Activated T-cell treated with anti-CD3 and anti-CD28 coated beads for 1 hour (primary cell): ENCODE results near the gene INSIG2.

Source experiments
- DNase-seq: peaks from one replicate; pipeline ENCODE4 v3.0.0-alpha.2; 2020; ENCODE audit warnings: low read depth

The INSIG2 gene

GRCh38 chr2:118088051-118089024 is at the start of gene INSIG2:
INSIG2 (plus strand) TSS chr2:118088471; CDS start chr2:118096557, 8,086 bp downstream.
- DNase-seq = peak; percentile 71

- DNase-seq = no peak
Measured at GRCh38 chr2:118040891-118041290, 47.4 kb upstream of the INSIG2 start.

GRCh38 chr2:118044103-118044716 is 44.1 kb upstream of the INSIG2 start:
- DNase-seq = no peak

GRCh38 chr2:118044854-118045253 is 43.4 kb upstream of the INSIG2 start:
- DNase-seq = no peak

GRCh38 chr2:118045286-118045685 is 43.0 kb upstream of the INSIG2 start:
- DNase-seq = no peak

- DNase-seq = no peak
Measured at GRCh38 chr2:118046634-118047210, 41.5 kb upstream of the INSIG2 start.

- DNase-seq = no peak
Measured at GRCh38 chr2:118047380-118047826, 40.9 kb upstream of the INSIG2 start.

- DNase-seq = no peak
Measured at GRCh38 chr2:118048401-118048800, 39.9 kb upstream of the INSIG2 start.

GRCh38 chr2:118049140-118049815 is 39.0 kb upstream of the INSIG2 start:
- DNase-seq = no peak

GRCh38 chr2:118049816-118050140 is 38.5 kb upstream of the INSIG2 start:
- DNase-seq = no peak

- no peak for DNase-seq
Measured at GRCh38 chr2:118050386-118050785, 37.9 kb upstream of the INSIG2 start.

- DNase-seq = no peak
Measured at GRCh38 chr2:118050974-118051373, 37.3 kb upstream of the INSIG2 start.

- DNase-seq = no peak
Measured at GRCh38 chr2:118051826-118052358, 36.4 kb upstream of the INSIG2 start.

GRCh38 chr2:118052474-118052873 is 35.8 kb upstream of the INSIG2 start:
- DNase-seq = no peak

- no peak for DNase-seq
Measured at GRCh38 chr2:118053681-118054080, 34.6 kb upstream of the INSIG2 start.

- DNase-seq = no peak
Measured at GRCh38 chr2:118054213-118055008, 33.9 kb upstream of the INSIG2 start.

- DNase-seq = no peak
Measured at GRCh38 chr2:118055512-118056164, 32.6 kb upstream of the INSIG2 start.

- DNase-seq = no peak
Measured at GRCh38 chr2:118056165-118056534, 32.1 kb upstream of the INSIG2 start.

GRCh38 chr2:118056801-118057200 is 31.5 kb upstream of the INSIG2 start:
- DNase-seq = no peak

GRCh38 chr2:118058951-118059350 is 29.3 kb upstream of the INSIG2 start:
- DNase-seq = no peak
